Endothelial cell of umbilical vein (primary cell): ENCODE results near the gene RHOB.

Experiments
- EZH2 ChIP-seq: IDR thresholded peaks from 2 replicates; pipeline ENCODE4 v1.6.1; 2012; ENCODE audit warnings: borderline replicate concordance, low read depth, mild to moderate bottlenecking, moderate library complexity, low read length, inconsistent platforms; ENCODE audit not compliant: severe bottlenecking
- GATA2 ChIP-seq: IDR thresholded peaks from 2 replicates; pipeline ENCODE4 v1.7.0; 2011; ENCODE audit warnings: low read depth, mild to moderate bottlenecking, moderate library complexity, mixed read lengths, low read length; ENCODE audit not compliant: insufficient read length, insufficient read depth
- MYC ChIP-seq: IDR thresholded peaks from one replicate; pipeline ENCODE4 v1.6.1; 2011; ENCODE audit warnings: mild to moderate bottlenecking, low read depth, low read length
- POLR2A ChIP-seq: IDR thresholded peaks from 2 replicates; pipeline ENCODE4 v1.6.1; 2012; ENCODE audit warnings: low read depth, mild to moderate bottlenecking, control low read depth, low read length
- POLR2AphosphoS5 ChIP-seq: IDR thresholded peaks from 2 replicates; pipeline ENCODE4 v1.6.1; 2012; ENCODE audit warnings: low read depth, mild to moderate bottlenecking, control low read depth, low read length, moderate library complexity; ENCODE audit not compliant: insufficient read depth
- TF ChIP-seq, protein P1 (sequence below), 2 donors: IDR thresholded peaks; 1 replicate in 1 of 2; 2 replicates in 1 of 2; pipeline ENCODE4 v1.5.1; 2011; ENCODE audit warnings: low read length in 2 of 2, mild to moderate bottlenecking in 2 of 2, moderate library complexity in 2 of 2, control low read depth in 1 of 2, inconsistent platforms in 1 of 2, low read depth in 1 of 2; ENCODE audit not compliant: insufficient read depth in 1 of 2; ENCODE audit errors: extremely low read depth in 1 of 2
- TF ChIP-seq, protein P2 (sequence below): IDR thresholded peaks from 2 replicates; pipeline ENCODE4 v1.6.1; 2011; ENCODE audit not compliant: insufficient read depth, insufficient read length

DNA sequence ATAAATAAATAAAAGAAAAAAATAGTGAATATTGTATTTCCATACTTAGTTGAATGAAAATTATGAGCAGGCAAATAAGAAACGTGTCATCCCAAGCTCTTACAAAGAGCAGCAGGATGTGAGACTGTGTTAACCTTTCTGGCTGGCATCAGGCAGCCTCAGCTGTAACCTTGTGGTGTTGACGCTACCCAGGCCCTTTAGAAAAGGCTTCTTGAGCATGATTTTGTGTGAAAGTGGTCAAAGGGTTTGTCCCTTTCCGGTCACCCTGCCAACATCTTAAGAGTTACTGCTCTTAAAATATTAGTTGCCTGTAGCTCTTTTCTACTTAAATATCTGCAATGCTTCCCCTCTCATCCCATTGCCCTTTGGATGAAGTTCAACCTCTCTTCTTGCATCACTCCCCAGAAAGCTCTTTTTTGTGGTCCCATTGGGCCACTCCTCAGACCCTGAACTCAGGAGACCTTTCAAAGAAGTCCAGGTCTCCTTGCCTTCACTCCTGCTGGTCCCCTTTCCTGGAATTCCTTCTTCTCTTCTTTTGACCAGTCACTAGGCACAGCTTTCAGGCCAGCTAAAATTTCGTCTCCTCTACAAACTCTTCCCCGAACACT, 35.0 kb downstream of the RHOB start:
- TF ChIP-seq MYC (no peak), POLR2A (no peak), POLR2AphosphoS5 (no peak), GATA2 (no peak), EZH2 (no peak)
- TF ChIP-seq, protein P1, sequence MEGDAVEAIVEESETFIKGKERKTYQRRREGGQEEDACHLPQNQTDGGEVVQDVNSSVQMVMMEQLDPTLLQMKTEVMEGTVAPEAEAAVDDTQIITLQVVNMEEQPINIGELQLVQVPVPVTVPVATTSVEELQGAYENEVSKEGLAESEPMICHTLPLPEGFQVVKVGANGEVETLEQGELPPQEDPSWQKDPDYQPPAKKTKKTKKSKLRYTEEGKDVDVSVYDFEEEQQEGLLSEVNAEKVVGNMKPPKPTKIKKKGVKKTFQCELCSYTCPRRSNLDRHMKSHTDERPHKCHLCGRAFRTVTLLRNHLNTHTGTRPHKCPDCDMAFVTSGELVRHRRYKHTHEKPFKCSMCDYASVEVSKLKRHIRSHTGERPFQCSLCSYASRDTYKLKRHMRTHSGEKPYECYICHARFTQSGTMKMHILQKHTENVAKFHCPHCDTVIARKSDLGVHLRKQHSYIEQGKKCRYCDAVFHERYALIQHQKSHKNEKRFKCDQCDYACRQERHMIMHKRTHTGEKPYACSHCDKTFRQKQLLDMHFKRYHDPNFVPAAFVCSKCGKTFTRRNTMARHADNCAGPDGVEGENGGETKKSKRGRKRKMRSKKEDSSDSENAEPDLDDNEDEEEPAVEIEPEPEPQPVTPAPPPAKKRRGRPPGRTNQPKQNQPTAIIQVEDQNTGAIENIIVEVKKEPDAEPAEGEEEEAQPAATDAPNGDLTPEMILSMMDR (IDR thresholded peaks at IDR 0.05; ENCODE audit: extremely low read depth in 1 of 2, insufficient read depth in 1 of 2, low read depth in 1 of 2, low read length in 2 of 2), result no peak
- TF ChIP-seq, protein P2, sequence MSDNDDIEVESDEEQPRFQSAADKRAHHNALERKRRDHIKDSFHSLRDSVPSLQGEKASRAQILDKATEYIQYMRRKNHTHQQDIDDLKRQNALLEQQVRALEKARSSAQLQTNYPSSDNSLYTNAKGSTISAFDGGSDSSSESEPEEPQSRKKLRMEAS, result no peak
